Heart left ventricle (tissue), 16 donors: Measurements from ENCODE around the gene GPR156. TPM values are rescaled to one million over a fixed set of nuclear protein-coding genes. Genes with fewer than 3 reads are reported as not detected.

Source experiments
- ATAC-seq, 4 donors: fragments of 200-7000 bp; cut with Tn5 transposase; one replicate each; pipeline ENCODE4 v1.9.1; 2020 to 2022; ENCODE audit warnings: moderate library complexity in 4 of 4, mild to moderate bottlenecking in 3 of 4, moderate number of reproducible peaks in 1 of 4
- DNase-seq, 5 donors: peaks; one replicate each; pipeline ENCODE4 v3.0.0-alpha.2; 2020
- H3K27ac ChIP-seq, 12 donors: fragments of 200-600 bp; sonication (generic) in 4 of 12; one replicate each; pipeline versions ENCODE4 v1.5.0 to v1.8.0; 2016 to 2022; ENCODE audit warnings: mild to moderate bottlenecking in 2 of 12
- H3K27me3 ChIP-seq, 9 donors: fragments of 200-600 bp; sonication (generic) in 2 of 9; one replicate each; pipeline versions ENCODE4 v1.5.1 to v1.8.0; 2016 to 2022; ENCODE audit warnings: mild to moderate bottlenecking in 3 of 9
- H3K36me3 ChIP-seq, 9 donors: fragments of 200-600 bp; sonication (generic) in 2 of 9; one replicate each; pipeline versions ENCODE4 v1.5.0 to v1.8.0; 2018 to 2022; ENCODE audit warnings: mild to moderate bottlenecking in 2 of 9
- H3K4me1 ChIP-seq, 12 donors: fragments of 200-600 bp; sonication (generic) in 4 of 12; one replicate each; pipeline versions ENCODE4 v1.5.0 to v1.8.0; 2016 to 2022; ENCODE audit warnings: mild to moderate bottlenecking in 3 of 12
- H3K4me3 ChIP-seq, 12 donors: fragments of 200-600 bp; sonication (generic) in 4 of 12; one replicate each; pipeline versions ENCODE4 v1.5.0 to v1.8.0; 2017 to 2022; ENCODE audit warnings: mild to moderate bottlenecking in 9 of 12, moderate library complexity in 4 of 12
- H3K9me3 ChIP-seq, 12 donors: fragments of 200-600 bp; sonication (generic) in 4 of 12; one replicate each; pipeline versions ENCODE4 v1.5.0 to v1.8.0; 2016 to 2022; ENCODE audit warnings: mild to moderate bottlenecking in 1 of 12
- CTCF ChIP-seq, 12 donors: fragments of 200-600 bp; sonication (generic) in 4 of 12; IDR thresholded peaks; one replicate each; pipeline versions ENCODE4 v1.5.0 to v1.8.0; 2018 to 2022; ENCODE audit warnings: antibody characterized with exemption in 12 of 12, mild to moderate bottlenecking in 5 of 12
- POLR2A ChIP-seq, 2 donors: fragments of 450-650 bp; IDR thresholded peaks; one replicate each; pipeline ENCODE4 v1.6.1; 2017; ENCODE audit warnings: antibody characterized with exemption in 2 of 2, mild to moderate bottlenecking in 2 of 2, moderate library complexity in 2 of 2
- WGBS, 4 donors: extraction: QIAGEN DNeasy Blood & Tissue Kit in 2 of 4; methylation state at CpG; one replicate each; pipeline versions ENCODE4 v1.1.5 to v1.1.7; 2013 to 2018; 5-methylcytosine and 5-hydroxymethylcytosine counted together
- intact Hi-C, 10 donors: fragments of 100-400 bp; cut with DNase I; formaldehyde crosslinking; loops; one replicate each; pipeline versions ENCODE4 v1.11.1 to v1.14.2; 2022
- long read RNA-seq, 3 donors: library from polyadenylated mRNA; unstranded; transcript quantifications; one replicate each; pipeline ENCODE4 v2.0.0, GENCODE V29; 2020 to 2021
- polyA plus RNA-seq, 2 donors: library from polyadenylated mRNA; stranded (reverse); fragments of 200-250 nt; gene quantifications; one replicate each; pipeline ENCODE4 v1.2.3, GENCODE V29; 2013
- total RNA-seq, 9 donors: library from RNA; depleted of rRNA in 2 of 9; stranded (reverse); fragments of >200 nt in 2 of 9; fragmentation: NEBNext Ultra II Directional in 3 of 9; extraction: Animal tissue kit (Norgen Biotek cat#: 25700) in 3 of 9; gene quantifications; one replicate each; pipeline versions ENCODE4 v1.1.0 to v1.2.4, GENCODE V29; 2016 to 2023
- donor health status: ischemic (EF 13 %, LVEDD 7.1; RV severe dilation, severe dysfunction).
- donor health status: healthy with polysubstance abuse.
- donor health status: DM: no; HTN: yes; CAD: no.
- donor health status: DM: no; HTN: no; CAD: no.
- donor health status: ischemic (EF 25% LVEDD 6.9; RV normal size, moderate dysfunction).
- donor health status: ischemic (EF 25% LVEDD 5.7; RV mildly dilated, moderate dysfunction).
- donor health status: healthy.
- donor health status: DM: yes; HTN: yes; CAD: no.
- donor health status: ischemic (EF 35%, LVEDD 5.7; RV mildly dilated, moderate dysfunction).
- donor health status: nonischemic (EF 11% LVEDD 7.7; RV severe dilation, severe dysfunction).
- donor health status: DM: yes; HTN: yes; CAD: no.
- donor health status: PGD.
- donor health status: ischemic (EF 29% LVEDD 5.4; RV normal size, mild dysfunction).
- donor health status: nonischemic (EF 23%, LVEDD 6.1; RV moderate dilation, normal function).

GPR156 gene
- total RNA-seq, result under 1 TPM in 4 of 9 donors, not detected in 5; 0.07 to 0.24 (median 0.20) TPM
- polyA plus RNA-seq, result under 1 TPM; 0.06 to 0.08 TPM
- long read RNA-seq, donor 1, result 0 reads
- long read RNA-seq, donor 2, result 0 reads
- long read RNA-seq, donor 3, result 0 reads

- TF ChIP-seq POLR2A (IDR thresholded peaks at IDR 0.05), result no peak
- TF ChIP-seq CTCF (IDR thresholded peaks at IDR 0.05), result no peak
- peak in 1 of 5 donors; percentile 30 for DNase-seq
- intact Hi-C loops, result no loop called here
- Histone ChIP-seq H3K4me1 (peaks cover 0 to 10% (median 0%) of the 10 kb centered on the region in 12 donors), H3K9me3 (no peaks in the 10 kb centered on the region), H3K36me3 (no peaks in the 10 kb centered on the region), H3K27me3 (peaks cover 0 to 37% (median 0%) of the 10 kb centered on the region in 9 donors), H3K27ac (no peak within 1 kb of the TSS), H3K4me3 (peak within 1 kb of the TSS; percentile 17 to 61 (median 50))
- WGBS, 4 donors, result 4 to 20% (median 10%) methylated on average over 16 to 72 of the region's 72 CpGs
- peak in 2 of 4 donors; percentile 61 to 75 for ATAC-seq
Observed at GRCh38 chr3:120284747-120285507, at the start of gene GPR156. GPR156 (minus strand) TSS chr3:120285222; CDS start chr3:120244098, 41,124 bp downstream.

- no peak for TF ChIP-seq CTCF (IDR thresholded peaks at IDR 0.05)
- no peak for TF ChIP-seq POLR2A (IDR thresholded peaks at IDR 0.05)
- 93 to 95% (median 94%) methylated on average over 8 of the region's 8 CpGs for WGBS, 4 donors
- Histone ChIP-seq H3K27ac (no peak overlapping the region), H3K9me3 (peaks cover 0 to 4% (median 0%) of the 10 kb centered on the region in 12 donors), H3K27me3 (no peaks in the 10 kb centered on the region), H3K4me3 (no peak overlapping the region), H3K36me3 (peaks cover 0 to 82% (median 67%) of the 10 kb centered on the region in 9 donors), H3K4me1 (peaks cover 0 to 2% (median 0%) of the 10 kb centered on the region in 12 donors)
- intact Hi-C loops, result no loop called here
- ATAC-seq (no peak), DNase-seq (no peak)
Observed at GRCh38 chr3:120332646-120333045, 47.6 kb upstream of the GPR156 start.

GRCh38 chr3:120331076-120331475 is 46.1 kb upstream of the GPR156 start:
- WGBS, 4 donors, result 98 to 100% (median 98%) methylated on average over 2 of the region's 2 CpGs
- peaks cover 0 to 84% (median 70%) of the 10 kb centered on the region in 9 donors for H3K36me3 ChIP-seq
- intact Hi-C loops, result no loop called here
- H3K27me3 ChIP-seq, result no peaks in the 10 kb centered on the region
- no peaks in the 10 kb centered on the region for H3K9me3 ChIP-seq
- ATAC-seq (no peak), DNase-seq (no peak)
- H3K27ac ChIP-seq, result no peak overlapping the region
- H3K4me1 ChIP-seq, result no peaks in the 10 kb centered on the region
- H3K4me3 ChIP-seq, result no peak overlapping the region
- TF ChIP-seq POLR2A (IDR thresholded peaks at IDR 0.05) (no peak), CTCF (IDR thresholded peaks at IDR 0.05) (no peak)

- Histone ChIP-seq H3K9me3 (no peaks in the 10 kb centered on the region), H3K27me3 (no peaks in the 10 kb centered on the region), H3K27ac (no peak overlapping the region), H3K4me1 (no peaks in the 10 kb centered on the region), H3K4me3 (no peak overlapping the region), H3K36me3 (peaks cover 0 to 71% (median 42%) of the 10 kb centered on the region in 9 donors)
- TF ChIP-seq POLR2A (IDR thresholded peaks at IDR 0.05), result no peak
- TF ChIP-seq CTCF (IDR thresholded peaks at IDR 0.05), result no peak
- intact Hi-C loops, result no loop called here
- no peak for DNase-seq
- ATAC-seq, result no peak
- WGBS, 4 donors, result 94 to 99% (median 97%) methylated on average over 2 of the region's 2 CpGs
Observed at GRCh38 chr3:120326784-120327183, 41.8 kb upstream of the GPR156 start.
